GM19455 (cell line): ENCODE data around the gene PRPF40A.
A peak's percentile ranks its signal among the peaks of the same experiment; 100 is the strongest.

Experiments
- ATAC-seq: cut with Tn5 transposase; IDR thresholded peaks from one replicate; pipeline ENCODE4 v1.9.1; 2021; ENCODE audit not compliant: unreplicated experiment

PRPF40A gene

DNA sequence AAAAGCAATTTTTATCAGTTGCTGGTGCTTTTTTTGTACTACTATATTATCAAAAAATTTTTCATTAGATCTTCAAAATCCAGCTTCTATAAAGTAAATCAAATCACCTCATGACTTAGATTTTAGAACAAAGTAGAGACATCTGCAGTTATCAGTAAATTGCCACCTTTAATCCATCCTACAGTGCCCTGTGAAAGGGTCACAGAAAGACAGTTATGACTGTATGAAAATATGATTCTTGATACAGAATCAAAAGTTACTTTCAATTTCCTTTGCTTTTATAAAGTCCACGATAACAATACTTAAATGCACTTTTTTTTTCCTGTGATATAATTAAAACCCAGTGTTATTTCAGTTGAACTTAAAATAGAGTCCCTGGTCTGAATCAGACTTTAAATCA lies 61.4 kb downstream of the PRPF40A start:
- ATAC-seq, result no peak

- no peak for ATAC-seq
Observed at GRCh38 chr2:152651834-152652233, 65.4 kb downstream of the PRPF40A start.

GRCh38 chr2:152650768-152651371 lies 66.4 kb downstream of the PRPF40A start:
- ATAC-seq, result no peak

DNA sequence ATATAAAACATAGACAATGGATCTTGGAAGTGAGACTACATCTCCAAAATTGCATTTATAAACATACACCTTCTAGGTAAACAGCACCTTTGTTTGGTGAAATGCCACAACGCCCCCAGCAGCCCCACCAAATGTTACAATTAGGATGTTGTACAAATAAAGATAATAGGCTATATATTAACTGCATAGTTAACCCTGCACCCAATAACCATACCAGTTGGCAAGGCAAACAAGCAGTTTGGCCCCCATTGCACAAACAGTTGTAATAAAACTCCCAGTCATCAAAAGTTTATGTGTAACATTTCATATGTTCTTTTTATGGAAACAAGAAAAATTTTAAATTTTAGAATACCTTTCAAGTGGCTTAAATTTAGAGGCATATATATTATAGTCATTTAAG lies 67.3 kb downstream of the PRPF40A start:
- ATAC-seq, result no peak

GRCh38 chr2:152648336-152648735 lies 68.9 kb downstream of the PRPF40A start:
- ATAC-seq, result no peak

- no peak for ATAC-seq
Observed at GRCh38 chr2:152647552-152647951, 69.7 kb downstream of the PRPF40A start.

DNA sequence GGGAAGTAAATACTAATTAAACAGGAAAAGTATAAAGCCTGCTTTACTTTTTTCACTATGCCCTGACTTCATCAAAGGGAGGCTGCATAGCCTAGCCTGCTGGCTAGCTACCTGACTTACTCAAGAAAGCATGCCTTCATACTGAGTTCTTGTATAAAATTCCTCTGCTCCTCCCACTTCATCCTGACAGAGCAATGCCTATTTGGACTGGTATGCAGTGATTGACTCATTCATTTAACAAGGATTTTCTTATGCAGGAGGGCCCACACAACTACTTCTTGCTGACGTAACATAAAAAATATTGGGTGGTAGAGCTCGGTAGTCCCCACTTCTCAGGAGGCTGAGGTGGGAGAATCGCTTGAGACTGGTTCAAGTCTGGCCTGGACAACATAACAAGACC lies 70.5 kb downstream of the PRPF40A start:
- ATAC-seq, result no peak

DNA sequence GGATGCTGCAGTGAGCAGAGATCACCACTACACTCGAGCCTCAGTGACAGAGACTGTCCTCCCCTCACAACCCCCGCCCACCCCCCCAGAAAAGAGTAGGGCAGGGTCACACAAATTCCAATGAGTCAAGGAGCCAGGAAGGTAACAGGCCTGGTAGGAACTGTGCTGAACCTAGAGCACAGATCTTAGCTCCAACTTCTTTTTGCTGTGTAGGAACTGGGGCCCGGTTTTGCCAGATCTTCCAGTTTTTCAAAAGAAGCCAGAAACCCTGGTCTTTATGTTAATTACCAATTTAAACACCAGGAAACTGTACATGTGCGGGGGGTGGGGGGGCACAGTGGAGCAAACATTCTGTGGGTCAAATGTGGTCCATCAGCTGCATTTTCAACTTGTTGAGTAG lies 71.0 kb downstream of the PRPF40A start:
- no peak for ATAC-seq

DNA sequence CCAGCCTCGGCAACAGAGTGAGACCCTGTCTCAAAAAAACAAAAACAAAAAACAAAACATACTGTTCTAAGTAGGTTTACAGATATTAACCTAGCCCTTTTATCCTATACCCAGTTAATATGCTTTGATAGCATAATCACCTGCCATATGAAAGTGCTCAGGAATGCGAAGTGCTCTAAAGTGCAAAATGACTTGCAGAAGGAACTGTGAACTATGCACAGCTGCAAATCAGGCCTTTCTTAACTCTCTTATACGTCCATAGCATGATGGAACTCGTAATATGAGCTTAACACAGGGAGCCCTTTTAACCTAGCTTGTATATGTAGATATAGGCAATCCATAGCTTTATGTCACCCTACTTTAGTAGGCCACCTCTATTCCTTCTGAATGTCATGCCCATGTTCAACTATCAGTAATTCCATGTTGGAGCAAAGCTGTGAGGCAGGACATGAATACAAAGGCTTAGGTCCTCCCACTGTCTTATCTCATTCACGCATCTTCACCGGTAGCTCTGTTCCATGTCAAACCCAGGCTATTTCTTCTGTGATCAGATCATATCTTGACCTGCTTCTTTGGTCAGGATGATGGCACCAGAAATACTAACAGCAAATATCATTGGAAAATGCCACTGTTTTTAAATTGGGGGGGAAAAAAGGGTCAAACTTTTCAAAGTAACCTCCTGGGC lies 72.9 kb downstream of the PRPF40A start:
- ATAC-seq, result no peak

DNA sequence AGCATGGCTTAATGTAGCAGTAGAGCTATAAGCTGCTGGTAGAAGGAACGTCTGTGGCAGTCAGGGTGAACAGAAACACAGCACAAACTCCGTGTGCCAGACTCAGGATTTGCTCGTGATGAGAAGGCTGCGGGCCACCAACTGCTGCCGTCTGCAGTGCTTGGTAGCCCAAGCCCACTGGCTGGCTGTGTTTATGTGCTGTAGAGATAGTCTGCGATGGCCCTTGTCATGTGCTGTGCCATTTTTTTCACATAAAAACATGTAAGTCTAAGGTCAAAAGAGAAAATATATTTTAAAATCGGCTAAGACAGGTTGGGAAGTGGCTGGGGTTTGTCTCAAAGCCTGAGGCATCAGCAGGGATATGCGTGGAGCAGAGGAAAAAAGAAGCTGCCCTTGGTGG lies 78.7 kb downstream of the PRPF40A start:
- no peak for ATAC-seq

GRCh38 chr2:152638056-152638455 lies 79.2 kb downstream of the PRPF40A start:
- no peak for ATAC-seq

DNA sequence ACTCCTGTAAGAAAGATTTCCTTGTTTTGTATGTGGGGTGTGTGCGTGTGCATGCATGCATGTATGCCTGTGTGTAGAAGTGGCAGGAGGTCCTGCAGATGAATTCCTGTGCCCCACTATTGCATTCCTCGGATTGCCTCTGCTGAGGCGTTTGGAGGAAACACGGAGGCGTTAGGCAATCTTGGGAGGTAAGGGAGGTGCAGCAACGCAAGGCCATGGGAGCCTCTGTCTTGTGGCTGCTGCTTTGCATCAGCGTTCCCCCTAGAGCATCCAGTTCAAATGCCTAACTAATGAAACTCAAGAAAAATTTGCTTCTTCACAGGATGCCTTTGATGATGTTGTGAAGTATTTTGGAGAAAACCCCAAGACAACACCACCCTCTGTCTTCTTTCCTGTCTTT lies 80.0 kb downstream of the PRPF40A start:
- ATAC-seq, result no peak

DNA sequence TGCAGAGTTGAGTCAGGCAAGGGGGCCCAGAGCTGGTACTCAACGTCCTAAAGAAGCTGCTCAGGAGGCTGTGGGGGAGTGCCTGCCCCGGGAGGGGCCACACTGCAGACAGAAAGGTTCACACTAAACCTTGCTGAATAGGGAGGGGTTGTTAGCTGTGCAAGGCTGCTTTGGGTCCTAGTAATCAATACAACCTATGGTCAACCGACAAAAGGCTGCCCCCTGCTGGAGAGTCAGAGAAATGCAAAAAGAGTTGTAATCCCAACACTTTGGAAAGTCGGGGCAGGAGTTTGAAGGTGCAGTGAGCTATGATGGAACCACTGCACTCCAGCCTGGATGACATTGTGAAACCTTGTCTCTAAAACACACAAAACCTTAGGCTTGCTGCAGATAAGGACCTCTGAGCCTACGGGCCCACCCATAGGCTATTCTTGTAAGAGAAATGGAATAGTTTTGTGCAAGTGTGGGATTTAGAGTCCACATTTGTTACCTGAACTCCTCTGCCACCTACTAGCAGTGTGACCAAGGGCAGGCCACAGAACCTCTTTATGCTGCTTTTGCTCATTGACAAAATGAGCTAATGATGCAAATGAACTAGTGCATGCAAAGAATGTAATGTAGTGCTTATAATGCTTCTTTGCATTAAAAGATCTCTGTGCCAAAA lies 81.5 kb downstream of the PRPF40A start:
- ATAC-seq, result peak; percentile 75

DNA sequence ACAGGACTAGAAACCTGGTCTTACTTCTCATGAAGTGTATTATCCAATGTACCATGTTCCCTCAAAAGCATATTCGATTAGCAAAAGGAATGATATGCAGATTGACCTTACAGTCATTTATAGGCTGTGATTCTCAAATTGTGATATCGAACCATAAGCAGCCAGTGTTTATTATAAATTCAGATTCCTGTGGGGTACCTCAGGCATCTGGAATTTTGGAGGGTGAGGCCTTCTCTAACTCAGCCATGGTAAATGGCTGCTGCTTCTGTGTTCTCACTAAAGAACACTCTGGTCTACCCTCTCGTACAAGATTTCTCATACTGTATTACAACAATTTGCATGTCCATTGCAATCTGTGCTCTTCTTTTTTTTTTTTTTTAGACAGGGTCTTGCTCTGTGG lies 84.5 kb downstream of the PRPF40A start:
- ATAC-seq, result no peak

DNA sequence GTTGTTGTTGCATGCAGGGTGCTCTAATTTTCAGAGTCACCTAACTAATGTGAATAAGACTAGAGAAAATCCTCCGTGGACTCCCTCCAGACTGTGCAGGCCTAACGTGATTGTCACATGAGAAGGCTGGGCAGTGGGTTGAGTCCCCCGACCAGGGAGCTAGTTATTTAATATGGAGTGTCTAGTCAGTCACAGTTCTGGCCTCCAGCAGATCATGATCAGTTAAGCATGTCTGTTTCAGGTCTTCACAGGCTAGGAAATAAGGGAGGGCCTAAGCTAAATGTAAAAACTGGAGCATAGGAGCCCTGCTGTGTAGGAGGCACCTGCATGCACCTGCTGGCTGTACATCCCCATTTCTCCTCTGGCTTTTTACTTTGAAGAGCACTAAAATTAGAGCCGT lies 86.8 kb downstream of the PRPF40A start:
- ATAC-seq, result no peak

DNA sequence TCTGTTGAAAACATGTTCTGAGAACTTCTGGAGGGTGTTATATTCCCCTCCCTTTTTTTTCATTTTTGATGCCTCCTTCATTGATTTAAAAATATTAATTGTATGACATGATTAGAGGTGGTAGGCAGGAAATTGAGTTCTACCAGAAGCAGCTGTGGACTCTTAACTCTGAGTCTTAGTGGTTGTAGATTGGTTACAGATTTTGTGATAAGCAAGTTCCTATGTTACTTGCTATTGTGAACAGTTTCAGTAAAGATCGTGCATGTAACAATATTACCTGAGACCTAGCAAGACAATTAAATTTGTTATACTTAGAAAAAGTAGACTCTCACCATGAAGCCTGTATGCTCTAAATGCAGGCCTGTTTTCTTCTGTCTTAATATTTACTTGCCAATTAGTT lies 88.1 kb downstream of the PRPF40A start:
- ATAC-seq, result no peak

- no peak for ATAC-seq
Observed at GRCh38 chr2:152627351-152627957, 89.8 kb downstream of the PRPF40A start.

GRCh38 chr2:152626911-152627339 lies 90.3 kb downstream of the PRPF40A start:
- ATAC-seq, result no peak

DNA sequence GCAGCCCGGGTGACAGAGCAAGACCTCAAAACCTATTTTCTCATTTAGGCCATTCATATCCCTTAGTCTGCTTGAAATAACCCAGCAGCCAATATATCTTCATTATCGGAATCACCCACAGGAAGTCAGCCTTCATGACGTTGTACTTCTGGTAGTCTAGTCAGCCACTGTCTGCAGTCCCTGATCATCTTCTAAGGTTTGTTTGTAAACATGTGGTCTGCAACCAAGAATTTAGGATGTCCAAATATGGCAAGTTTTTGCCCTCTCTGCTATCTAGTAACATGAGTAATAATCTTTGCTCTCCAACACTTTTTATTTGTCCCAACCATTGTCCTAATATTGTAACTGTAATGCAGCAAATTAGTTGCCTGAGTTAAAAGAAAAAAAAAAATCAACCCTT lies 92.5 kb downstream of the PRPF40A start:
- ATAC-seq, result no peak

DNA sequence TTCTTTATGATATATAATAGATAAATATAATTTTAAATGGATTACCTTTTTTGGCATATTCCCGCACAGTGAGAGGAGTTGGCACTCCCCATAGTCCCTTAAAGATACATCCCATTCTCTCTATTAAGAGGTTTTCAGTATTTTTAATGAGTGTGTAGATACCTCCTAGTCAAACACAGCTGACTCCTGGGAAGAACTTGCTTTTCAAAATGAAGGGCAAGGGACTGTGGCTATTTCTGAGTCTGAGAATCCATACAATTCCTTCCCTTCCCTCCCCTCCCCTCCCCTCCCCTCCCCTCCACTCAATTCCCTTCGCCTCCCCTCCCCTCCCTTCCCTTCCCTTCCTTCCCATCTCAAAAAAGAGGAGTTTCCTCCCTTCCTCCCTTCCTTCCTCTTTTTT lies 93.5 kb downstream of the PRPF40A start:
- no peak for ATAC-seq

GRCh38 chr2:152623076-152623740 lies 94.1 kb downstream of the PRPF40A start:
- no peak for ATAC-seq
